ACHN (cell line): ENCODE results near the gene PCYOX1L.

Experiments used
- DNase-seq: peaks from one replicate; pipeline ENCODE4 v3.0.0-alpha.2; 2015
- in situ Hi-C: cut with HindIII; loops from 2 replicates; pipeline ENCODE4 v1.10.0; 2017; ENCODE audit warnings: low sequenced_read_pairs, low pct_ligation_motif_present, low pct_unique_long_range_greater_than_20kb

The PCYOX1L gene

GRCh38 chr5:149363936-149364335 lies 6.1 kb downstream of the PCYOX1L start:
- no peak for DNase-seq
- in situ Hi-C loops: no loop called here

- in situ Hi-C loops: no loop called here
- DNase-seq: no peak
Observed at GRCh38 chr5:149364719-149365118, 6.9 kb downstream of the PCYOX1L start.

- in situ Hi-C loops: no loop called here
Observed at GRCh38 chr5:149365418-149365817, 7.6 kb downstream of the PCYOX1L start.

DNA sequence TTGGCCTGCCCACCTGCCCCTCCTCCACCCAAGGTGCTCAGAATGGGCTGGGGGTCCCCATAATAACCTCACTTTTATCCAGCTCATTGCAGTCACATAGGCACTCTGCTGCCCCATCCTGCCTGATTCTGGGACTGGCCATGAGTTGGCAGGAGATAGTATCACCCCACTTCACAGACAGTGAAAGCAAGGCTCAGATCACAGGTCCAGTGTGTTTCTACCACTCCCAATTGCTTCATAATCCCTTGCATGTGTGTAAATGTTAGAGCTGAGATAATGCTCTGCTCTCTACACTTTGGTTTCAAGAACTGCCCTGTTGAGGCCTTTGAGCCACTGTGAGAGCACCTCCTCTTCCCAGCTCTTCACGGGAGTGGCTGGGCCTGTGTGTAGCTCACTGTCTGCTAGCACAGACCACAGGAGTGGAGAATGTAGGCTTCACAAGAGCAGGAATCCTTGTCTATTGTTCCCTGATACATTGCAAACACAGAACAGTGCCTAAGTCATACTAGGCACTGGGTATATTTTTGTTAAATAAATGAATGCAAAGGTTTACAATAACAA lies 8.4 kb downstream of the PCYOX1L start:
- in situ Hi-C loops: no loop called here
- DNase-seq: no peak

More at GRCh38 chr5:149365418-149365817, 7.6 kb downstream of the PCYOX1L start:
- DNase-seq: no peak

DNA sequence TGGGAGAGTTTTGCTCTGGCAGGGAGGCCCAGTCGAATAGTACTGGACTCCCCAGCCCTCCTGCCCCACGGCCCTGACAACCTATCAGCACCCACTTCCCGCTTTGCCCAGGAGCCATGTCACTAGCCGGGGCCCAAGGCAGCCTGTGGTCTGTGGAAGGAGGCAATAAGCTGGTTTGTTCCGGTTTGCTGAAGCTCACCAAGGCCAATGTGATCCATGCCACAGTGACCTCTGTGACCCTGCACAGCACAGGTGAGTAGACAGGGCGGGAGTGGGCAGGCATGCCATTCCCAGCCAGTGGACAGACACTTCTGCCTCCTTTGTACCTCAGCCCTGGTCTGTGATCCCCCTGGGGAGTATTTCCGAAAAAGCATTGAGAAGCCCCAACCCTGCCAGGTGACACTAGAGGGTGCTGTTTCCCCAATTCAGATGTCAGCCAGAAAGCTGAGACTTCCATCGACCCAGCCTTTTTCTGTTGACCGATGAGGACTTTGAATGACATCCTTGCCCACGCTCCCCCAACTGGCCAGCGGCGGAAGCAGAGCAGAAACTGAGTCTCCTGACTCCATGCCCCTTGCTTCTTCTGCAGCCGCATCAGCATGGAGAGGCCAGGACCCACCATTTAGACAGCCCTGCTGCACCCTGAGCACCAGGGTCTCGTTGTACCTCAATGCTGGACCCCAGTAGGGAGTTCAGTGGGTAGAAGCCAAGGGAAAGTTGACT lies 9.6 kb downstream of the PCYOX1L start:
- DNase-seq: peak; percentile 76
- in situ Hi-C loops: no loop called here

GRCh38 chr5:149367972-149368645 lies 10.3 kb downstream of the PCYOX1L start:
- in situ Hi-C loops: no loop called here
- no peak for DNase-seq

GRCh38 chr5:149370878-149371277 lies 13.0 kb downstream of the PCYOX1L start:
- DNase-seq: no peak
- in situ Hi-C loops: no loop called here

DNA sequence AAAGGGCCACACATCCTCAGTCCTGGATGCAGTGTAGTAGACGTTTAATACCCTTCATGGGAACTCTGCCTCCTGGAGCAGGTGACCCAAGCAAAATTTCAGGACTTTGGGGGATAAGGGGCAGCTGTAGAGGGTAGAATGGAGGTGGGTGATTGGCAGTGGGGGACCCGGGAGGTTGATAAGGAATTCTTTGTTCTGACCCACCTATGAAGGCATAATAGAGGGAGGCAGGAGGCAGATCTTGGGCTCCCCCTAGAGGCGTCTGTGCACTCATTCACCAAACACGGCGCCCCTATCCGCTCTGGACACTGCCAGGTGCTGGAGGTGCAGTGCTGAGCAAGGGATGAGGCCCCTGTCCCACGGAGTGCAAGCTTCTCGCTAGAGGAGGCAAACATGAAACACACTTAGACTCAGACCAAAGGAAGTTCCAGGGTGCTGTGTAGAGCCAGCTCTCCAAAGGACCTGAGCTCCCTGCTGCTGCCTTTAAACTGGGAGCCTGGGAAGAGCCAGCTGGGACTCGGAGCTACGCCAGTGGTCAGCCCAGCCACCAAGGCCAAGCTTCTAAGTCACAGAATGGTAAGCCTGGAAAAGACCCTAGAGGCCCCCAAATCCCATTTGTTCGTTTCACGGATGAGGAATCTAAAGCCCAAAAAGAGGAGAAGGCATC lies 13.6 kb downstream of the PCYOX1L start:
- in situ Hi-C loops: no loop called here
- peak; percentile 51 for DNase-seq

GRCh38 chr5:149372076-149372795 lies 14.4 kb downstream of the PCYOX1L start:
- no peak for DNase-seq
- in situ Hi-C loops: no loop called here

DNA sequence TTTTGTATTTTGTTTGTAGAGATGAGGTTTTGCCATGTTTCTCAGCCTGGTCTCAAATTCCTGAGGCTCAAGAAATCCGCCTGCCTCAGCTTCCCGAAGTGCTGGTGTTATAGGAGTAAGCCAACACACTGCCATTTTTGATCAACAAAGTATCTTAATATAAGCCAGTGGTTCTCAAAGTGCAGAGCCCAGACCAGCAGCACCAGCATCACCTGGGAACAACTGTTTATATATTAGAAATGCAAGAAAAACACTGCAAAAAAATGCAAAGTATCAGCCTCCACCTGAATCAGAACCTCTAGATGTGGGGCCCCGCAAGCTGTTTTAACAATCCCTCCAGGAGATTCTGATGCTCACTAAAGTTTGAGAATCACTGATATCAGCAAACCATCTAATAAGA lies 15.1 kb downstream of the PCYOX1L start:
- DNase-seq: no peak
- in situ Hi-C loops: no loop called here

GRCh38 chr5:149374303-149374702 lies 16.5 kb downstream of the PCYOX1L start:
- no peak for DNase-seq
- in situ Hi-C loops: no loop called here

DNA sequence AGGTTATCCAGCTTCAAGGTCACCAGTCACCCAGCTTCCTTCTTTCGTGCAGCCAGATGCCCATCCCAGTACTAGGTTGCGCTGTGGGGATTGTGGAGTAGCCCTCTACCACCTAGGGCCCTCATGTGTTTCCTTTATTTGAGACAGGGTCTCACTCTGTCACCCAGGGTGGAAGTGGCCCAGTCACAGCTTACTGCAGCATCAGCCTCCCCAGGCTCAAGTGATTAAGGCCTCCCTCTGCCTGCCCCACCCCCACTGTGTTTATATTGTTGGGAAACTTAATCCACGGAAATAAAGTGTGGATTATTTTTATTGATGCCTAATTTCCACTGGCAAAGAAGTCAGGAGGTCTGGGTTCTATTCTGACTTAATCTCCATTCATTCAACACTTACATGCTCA lies 17.0 kb downstream of the PCYOX1L start:
- no peak for DNase-seq
- in situ Hi-C loops: no loop called here

DNA sequence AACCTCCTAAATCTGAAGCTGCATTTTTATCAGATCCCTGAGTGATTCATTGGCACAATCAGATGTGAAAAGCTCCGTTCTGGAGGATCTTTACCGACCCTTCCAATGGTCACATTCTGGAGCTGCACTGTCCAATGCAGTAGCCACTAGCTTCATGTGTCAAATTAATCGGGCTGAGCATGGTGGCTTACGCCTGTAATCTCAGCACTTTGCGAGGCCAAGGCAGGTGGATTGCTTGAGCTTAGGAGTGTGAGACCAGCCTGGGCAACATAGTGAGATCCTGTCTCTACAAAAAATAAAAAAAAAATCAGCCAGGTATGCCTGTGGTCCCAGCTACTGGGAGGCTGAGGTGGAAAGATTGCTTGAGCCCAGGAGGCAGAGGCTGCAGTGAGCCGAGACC lies 17.6 kb downstream of the PCYOX1L start:
- in situ Hi-C loops: no loop called here

GRCh38 chr5:149376104-149376503 lies 18.3 kb downstream of the PCYOX1L start:
- DNase-seq: no peak
- in situ Hi-C loops: no loop called here

More for the DNA sequence above, 17.6 kb downstream of the PCYOX1L start:
- no peak for DNase-seq

GRCh38 chr5:149376711-149377447 lies 19.0 kb downstream of the PCYOX1L start:
- in situ Hi-C loops: no loop called here
- no peak for DNase-seq

- in situ Hi-C loops: no loop called here
- no peak for DNase-seq
Observed at GRCh38 chr5:149378241-149378820, 20.5 kb downstream of the PCYOX1L start.

DNA sequence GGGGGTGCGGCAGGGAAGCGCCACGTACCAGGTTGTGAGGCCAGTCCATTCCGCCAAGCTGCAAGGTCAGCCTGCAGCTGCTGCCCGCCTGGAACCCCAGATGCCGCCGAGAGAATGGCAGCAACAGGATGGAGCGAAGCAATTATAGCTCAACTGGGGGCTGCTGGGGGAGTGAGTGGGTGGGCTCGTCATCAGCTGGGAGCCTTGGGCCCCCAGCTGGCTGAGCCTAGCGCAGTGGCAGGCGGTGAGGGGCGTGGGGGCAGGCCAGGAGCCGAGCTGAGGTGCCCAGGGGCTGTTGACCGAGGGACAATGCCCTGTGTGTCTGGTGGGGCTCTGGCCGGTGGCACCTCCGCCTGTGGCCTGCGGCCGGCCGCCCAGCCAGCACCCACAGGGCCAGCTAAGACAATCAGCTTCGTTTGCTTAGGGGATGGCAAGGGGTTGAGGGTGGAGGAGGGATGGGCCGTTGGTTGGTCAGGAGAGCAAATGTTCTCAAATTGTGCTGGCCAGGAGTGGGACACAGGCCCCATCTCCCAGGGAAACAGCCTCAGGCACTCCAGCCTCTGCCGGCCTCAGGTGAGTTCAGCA lies 21.4 kb downstream of the PCYOX1L start, which contains the start of gene IL17B:
Gene IL17B (minus strand): TSS at position 116 of the 585 bp plus-strand sequence. CDS start 67 bp downstream, at position 49.
- in situ Hi-C loops: no loop called here
- no peak for DNase-seq
